Measurements from ENCODE around the gene SLC22A23.

The SLC22A23 gene

DNA sequence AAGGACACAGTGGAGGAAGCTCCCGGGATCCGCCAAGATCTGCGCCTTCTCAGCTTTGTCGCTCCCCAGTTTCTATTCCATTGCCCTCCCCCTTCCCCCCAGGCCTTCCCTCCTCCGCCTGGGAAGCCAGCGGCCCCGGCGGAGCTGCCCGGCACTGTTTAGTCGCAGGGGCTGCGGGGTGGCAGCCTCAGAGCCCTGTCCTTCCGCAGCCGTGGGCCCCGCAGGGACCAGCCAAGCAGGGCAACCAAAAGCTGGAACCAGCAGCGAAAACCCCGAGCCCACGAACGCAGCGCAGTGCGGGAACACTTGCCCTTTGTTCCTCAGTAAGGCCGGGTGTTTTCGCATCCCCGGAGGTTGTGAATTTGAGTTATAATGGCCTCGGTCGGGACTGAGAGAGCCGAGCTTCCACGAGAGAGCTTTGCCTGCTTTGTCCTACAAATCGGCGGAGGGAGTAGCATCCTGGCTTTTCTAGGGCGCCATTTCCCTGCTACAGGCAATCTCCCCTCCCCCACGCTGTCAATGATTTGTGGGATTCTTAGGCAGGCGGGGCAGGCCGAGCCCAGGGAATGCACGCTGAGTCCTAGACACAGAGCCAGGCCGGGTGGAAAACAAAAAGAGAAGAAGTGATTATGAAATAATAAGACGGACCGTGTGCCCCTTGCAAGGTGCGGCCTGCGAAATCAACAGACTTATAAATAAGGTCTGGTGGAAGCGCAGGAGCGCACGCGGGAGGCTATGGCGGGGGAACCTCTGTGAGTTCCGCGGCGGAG is 225.4 kb downstream of the SLC22A23 start (continued):
- no peak for TF ChIP-seq SALL2 (tag by site-specific recombination; IDR thresholded peaks at IDR 0.05; ENCODE audit: borderline replicate concordance)
- TF ChIP-seq SCRT2 (tag by site-specific recombination; IDR thresholded peaks at IDR 0.05): peak; percentile 30; the same call in 1 of the 2 replicates
- peak; percentile 80; the same call in 1 of the 2 replicates for TF ChIP-seq ZNF600 (tag by site-specific recombination; IDR thresholded peaks at IDR 0.05)
- no peak for TF ChIP-seq ZNF274 (IDR thresholded peaks at IDR 0.05; ENCODE audit: low read length)
- TF ChIP-seq ZNF274 (tag by site-specific recombination; IDR thresholded peaks at IDR 0.05; ENCODE audit: borderline replicate concordance): no peak
- TF ChIP-seq ZNF747 (tag by site-specific recombination; IDR thresholded peaks at IDR 0.05): no peak
- no peak for TF ChIP-seq ZNF530 (tag by site-specific recombination; IDR thresholded peaks at IDR 0.05; ENCODE audit: low read depth)
- no peak for TF ChIP-seq ZNF704 (tag by site-specific recombination; IDR thresholded peaks at IDR 0.05)
- no peak for TF ChIP-seq ZFP37 (tag by site-specific recombination; IDR thresholded peaks at IDR 0.05)
- TF ChIP-seq OSR2 (tag by site-specific recombination; IDR thresholded peaks at IDR 0.05): no peak
- no peak for TF ChIP-seq ZNF302 (tag by site-specific recombination; IDR thresholded peaks at IDR 0.05; ENCODE audit: low read depth)
- no peak for TF ChIP-seq ZNF501 (tag by site-specific recombination; IDR thresholded peaks at IDR 0.05)
- peak; percentile 52; the same call in 1 of the 2 replicates for TF ChIP-seq ZNF843 (tag by site-specific recombination; IDR thresholded peaks at IDR 0.05)
- no peak for TF ChIP-seq ZNF248 (tag by site-specific recombination; IDR thresholded peaks at IDR 0.05)
- peak; percentile 67 for TF ChIP-seq IKZF3 (tag by site-specific recombination; IDR thresholded peaks at IDR 0.05)
- TF ChIP-seq ZNF37A (tag by site-specific recombination; IDR thresholded peaks at IDR 0.05): no peak
- TF ChIP-seq, protein P1, sequence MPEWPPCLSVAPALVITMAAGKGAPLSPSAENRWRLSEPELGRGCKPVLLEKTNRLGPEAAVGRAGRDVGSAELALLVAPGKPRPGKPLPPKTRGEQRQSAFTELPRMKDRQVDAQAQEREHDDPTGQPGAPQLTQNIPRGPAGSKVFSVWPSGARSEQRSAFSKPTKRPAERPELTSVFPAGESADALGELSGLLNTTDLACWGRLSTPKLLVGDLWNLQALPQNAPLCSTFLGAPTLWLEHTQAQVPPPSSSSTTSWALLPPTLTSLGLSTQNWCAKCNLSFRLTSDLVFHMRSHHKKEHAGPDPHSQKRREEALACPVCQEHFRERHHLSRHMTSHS (tag by site-specific recombination; IDR thresholded peaks at IDR 0.05): no peak
- no peak; the same call in 1 of the 2 replicates for TF ChIP-seq REST (tag by site-specific recombination; IDR thresholded peaks at IDR 0.05)
- TF ChIP-seq ZNF585B (tag by site-specific recombination; IDR thresholded peaks at IDR 0.05): no peak
- 0 out of 2 replicates have a peak, but pooled peaks have one; percentile 40 for TF ChIP-seq ZNF423 (tag by site-specific recombination; IDR thresholded peaks at IDR 0.05)
- TF ChIP-seq GLIS2 (tag by site-specific recombination; IDR thresholded peaks at IDR 0.05): no peak
- no peak for TF ChIP-seq ZNF10 (tag by site-specific recombination; IDR thresholded peaks at IDR 0.05)
- peak; percentile 99 for TF ChIP-seq REPIN1 (tag by site-specific recombination; IDR thresholded peaks at IDR 0.05; ENCODE audit: low read depth)
- TF ChIP-seq SP2 (tag by site-specific recombination; IDR thresholded peaks at IDR 0.05): peak; percentile 41
- TF ChIP-seq ZNF280D (tag by site-specific recombination; IDR thresholded peaks at IDR 0.05): no peak
- peak; percentile 49 for TF ChIP-seq ZNF2 (tag by site-specific recombination; IDR thresholded peaks at IDR 0.05)
- TF ChIP-seq OVOL3 (tag by site-specific recombination; IDR thresholded peaks at IDR 0.05): no peak
- TF ChIP-seq ZNF221 (tag by site-specific recombination; IDR thresholded peaks at IDR 0.05; ENCODE audit: borderline replicate concordance): 0 out of 2 replicates have a peak, but pooled peaks have one; percentile 18
- TF ChIP-seq ZNF350 (tag by site-specific recombination; IDR thresholded peaks at IDR 0.05): no peak
- 0 out of 2 replicates have a peak, but pooled peaks have one; percentile 28 for TF ChIP-seq ZBTB21 (tag by site-specific recombination; IDR thresholded peaks at IDR 0.05)
- no peak for TF ChIP-seq ZNF354C (tag by site-specific recombination; IDR thresholded peaks at IDR 0.05; ENCODE audit: borderline replicate concordance, low read depth)
